Stimulated activated CD8-positive, alpha-beta memory T cell treated with anti-CD3 and anti-CD28 coated beads, Interleukin-2, amount 100 ng/mL, for 48 hours (primary cell): ENCODE measurements around the gene KLHDC10.
"Not testable (repeated sequence)": the region's sequence is repeated elsewhere in the genome, so short reads cannot be mapped to it uniquely, and the experiment has no call there.

Experiments used
- DNase-seq, 2 donors: peaks; one replicate each; pipeline ENCODE4 v3.0.0-alpha.2; 2020; ENCODE audit warnings: low read depth in 2 of 2

KLHDC10 gene

DNA sequence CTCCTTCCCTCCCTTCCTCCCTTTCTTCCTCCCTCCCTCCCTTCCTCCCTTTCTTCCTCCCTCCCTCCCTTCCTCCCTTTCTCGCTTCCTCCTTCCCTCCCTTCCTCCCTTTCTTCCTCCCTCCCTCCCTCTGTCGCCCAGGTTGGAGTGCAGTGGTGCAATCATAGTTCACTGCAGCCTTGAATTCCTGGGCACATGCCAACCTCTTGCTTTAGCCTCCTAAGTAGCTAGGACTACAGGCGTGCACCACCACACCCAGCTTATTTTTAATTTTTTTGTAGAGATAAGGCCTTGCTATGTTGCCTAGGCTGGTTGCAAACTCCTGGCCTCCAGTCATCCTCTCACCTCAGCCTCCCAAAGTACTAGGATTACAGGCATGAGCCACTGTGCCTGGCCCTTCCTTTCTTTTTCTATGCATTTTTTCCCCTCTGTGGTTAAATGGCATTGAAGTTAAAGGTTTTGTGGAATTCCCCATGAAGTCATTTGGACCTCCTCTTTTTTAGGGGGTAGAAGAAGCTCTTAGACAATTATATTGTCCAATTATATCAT lies 9.6 kb downstream of the KLHDC10 start:
- DNase-seq, result no peak

DNA sequence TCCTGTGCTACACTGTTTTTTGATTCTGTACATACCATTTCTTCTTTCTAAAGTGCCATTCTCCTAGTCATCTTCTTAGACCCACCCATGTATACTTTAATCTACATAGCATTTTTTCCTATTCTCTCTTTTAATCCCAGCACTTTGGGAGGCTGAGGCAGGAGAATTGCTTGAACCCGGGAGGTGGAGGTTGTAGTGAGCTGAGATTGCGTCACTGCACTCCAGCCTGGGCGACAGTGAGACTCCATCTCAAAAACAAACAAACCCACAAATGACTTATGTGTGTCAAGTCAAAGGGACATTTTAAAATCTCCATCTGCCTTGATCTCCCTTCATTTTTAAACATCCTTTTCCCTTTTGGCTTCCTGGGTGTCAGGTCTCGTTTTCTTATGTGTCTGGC lies 13.2 kb downstream of the KLHDC10 start:
- DNase-seq, result not testable (repeated sequence)

DNA sequence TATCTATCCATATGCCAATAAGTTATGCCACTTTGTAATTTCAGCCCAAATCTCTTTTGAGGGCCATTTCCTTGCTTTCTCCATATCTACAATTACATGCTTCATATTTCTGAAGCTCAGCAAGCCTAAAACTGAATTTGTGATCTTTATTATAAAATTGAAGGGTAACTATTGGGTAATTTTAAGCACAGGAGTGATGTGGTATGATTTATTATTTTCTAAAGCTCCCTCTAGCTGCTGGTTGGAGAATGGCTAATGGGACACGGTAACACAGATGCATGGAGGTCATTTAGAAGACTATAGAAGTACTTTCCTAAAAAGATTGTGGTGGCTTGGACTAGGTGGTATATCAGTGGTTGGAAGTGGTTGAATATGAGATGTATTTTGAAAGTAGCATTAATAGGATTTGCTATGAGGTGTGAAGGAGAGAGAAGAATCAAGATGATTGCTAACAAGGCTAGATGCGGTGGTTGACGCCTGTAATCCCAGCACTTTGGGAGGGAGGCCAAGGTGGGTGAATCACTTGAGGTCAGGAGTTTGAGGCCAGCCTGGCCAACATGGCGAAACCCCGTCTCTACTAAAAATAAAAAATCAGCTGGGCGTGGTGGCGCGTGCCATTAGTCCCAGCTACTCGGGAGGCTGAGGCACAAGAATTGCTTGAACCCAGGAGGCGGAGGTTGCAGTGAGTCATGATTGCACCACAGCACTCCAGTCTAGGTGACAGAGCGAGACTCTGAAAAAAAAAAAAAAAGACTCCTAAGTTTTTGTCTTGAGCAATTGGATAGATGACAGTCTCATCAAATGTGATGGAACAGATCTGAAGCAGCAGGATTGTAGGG lies 13.9 kb downstream of the KLHDC10 start:
- no peak for DNase-seq

DNA sequence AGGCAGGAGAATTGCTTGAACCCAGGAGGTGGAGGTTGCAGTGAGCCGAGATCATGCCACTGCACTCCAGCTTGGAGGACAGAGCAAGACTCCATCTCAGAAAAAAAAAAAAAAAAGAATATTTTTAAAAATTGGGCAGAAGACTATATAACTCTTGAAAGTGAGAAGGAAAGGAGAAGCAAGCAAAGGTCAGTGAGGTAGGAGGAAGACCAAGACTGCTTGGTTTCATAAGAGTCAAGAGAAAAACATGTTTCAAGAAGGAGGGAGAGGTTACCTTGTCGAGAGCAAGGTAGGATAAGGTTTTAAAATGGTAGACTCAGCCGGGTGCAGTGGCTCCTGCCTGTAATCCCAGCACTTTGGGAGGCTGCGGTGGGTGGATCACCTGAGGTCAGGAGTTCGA lies 14.9 kb downstream of the KLHDC10 start:
- not testable (repeated sequence) for DNase-seq

DNA sequence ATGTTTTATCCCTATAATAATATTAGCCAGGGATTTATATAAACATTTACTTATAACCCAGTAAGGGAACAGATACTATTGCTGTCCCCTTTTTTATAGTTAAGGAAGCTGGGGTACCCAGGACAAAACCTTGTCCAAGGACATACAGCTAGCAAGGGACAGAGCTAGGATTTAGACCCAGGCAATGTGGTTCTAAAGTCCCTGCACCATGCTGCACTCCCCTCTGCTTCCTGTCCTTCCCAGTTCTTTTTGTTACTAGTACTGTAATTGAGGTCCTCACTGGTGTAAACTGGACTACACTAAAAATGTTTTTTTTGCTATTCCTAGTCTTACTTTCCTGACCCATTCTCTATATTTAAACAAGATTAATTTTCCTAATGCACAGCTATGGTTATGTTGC lies 16.6 kb downstream of the KLHDC10 start:
- DNase-seq, result no peak

DNA sequence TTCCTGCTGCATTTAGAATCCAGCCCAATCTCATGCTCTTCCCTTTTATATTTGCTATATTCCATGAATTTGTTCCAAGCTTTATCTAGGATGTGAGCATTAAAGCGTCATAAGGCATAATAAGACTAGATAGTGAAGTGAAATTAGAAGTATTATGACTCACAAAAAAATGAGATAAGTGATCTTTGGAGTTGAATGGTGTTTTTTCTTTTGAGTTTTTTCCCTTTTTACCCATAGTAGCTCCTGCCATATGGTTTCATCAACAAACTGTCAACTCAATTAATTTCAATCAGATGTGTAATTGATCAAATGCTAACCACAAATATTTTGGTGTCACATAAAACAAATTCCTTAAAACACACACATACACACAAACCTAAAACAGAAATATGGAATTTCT lies 17.0 kb downstream of the KLHDC10 start:
- no peak for DNase-seq

DNA sequence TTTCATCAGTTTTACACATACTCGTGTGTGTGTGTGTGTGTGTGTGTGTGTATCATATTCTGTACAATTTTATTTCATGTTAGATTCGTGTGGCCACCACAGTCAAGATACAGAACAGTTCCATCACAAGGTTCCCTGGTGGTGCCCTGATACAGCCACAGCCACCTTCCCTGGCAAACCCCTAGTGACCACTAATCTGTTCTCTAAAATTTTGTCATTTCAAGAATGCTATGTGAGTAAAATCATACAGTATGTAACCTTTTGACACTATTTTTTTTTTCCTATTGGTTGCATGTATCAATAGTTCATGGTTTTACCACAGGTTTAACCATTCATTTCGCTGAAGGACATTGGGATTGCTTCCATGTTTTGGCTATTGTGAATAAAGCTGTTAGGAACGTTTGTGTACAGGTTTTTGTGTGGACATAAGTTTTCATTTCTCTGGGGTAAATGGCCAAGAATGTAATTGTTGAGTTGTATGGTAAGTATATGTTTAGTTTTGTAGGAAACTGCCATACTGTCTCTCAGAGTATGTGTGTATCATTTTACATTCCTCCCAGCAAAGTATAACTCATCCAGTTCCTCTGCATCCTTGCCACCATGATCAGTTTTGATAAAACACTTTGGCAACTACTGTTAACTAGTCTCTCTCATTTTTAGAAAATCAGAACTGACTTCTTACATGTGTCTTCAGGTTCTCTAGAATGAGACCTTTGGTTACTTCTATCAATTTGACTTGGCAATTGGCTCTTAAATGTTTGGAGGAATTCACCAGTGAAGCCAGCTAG lies 20.6 kb downstream of the KLHDC10 start:
- DNase-seq, result no peak

DNA sequence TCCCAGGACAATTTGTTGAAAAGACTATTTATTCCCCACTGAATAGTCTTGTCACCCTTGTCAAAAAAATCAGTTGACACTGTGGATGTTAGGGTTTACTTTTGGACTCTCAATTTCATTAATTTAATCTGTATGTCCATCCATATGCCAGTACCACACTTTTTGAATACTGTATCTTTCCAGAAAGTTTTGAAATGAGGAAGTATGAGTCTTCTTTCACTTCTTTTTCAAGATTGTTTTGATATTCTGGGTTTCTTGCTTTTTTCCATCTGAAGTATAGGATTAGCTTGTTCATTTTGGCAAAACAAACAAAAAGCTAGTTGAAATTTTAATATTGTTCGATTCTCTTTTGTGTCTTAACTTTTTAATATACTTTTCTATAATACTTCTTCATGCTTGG lies 21.7 kb downstream of the KLHDC10 start:
- no peak for DNase-seq

DNA sequence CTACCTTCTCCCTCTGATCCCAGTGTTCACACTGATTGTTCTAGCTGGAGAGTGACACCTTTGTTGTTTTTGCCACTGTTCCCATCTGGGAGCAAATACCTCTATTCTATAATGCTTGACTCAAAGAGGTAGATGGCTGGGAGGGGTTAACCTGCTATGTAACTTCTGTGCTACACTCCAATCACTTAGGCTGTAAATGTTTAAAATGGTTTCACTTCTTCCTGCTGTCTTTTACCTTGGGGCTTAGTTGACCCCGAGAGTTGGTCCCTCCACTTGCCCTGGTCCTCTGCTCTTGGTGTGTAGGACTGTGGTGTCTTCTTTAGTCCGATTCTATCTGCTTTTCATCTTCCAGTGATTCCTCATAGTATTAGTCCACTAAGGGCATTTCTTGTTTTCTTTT lies 22.3 kb downstream of the KLHDC10 start:
- DNase-seq, result no peak

DNA sequence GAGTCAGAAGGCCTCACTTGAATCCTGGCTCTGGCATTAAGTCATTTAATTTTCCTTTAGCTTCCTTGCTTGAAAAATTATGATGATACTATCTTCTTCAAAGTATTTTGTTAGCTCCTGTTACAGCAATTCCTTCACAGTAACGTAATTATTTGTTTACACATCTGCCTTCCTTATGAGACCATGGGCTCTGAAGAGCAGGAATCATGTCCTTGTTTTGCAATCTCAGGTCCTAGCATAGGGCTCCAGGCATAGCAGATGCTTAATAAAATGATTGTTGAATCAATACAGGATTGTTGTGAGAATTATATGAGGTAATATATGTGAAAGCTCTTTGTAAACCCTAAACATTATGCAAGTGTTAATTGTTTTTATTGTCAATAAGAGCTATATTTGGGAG lies 25.5 kb downstream of the KLHDC10 start:
- DNase-seq, result no peak

DNA sequence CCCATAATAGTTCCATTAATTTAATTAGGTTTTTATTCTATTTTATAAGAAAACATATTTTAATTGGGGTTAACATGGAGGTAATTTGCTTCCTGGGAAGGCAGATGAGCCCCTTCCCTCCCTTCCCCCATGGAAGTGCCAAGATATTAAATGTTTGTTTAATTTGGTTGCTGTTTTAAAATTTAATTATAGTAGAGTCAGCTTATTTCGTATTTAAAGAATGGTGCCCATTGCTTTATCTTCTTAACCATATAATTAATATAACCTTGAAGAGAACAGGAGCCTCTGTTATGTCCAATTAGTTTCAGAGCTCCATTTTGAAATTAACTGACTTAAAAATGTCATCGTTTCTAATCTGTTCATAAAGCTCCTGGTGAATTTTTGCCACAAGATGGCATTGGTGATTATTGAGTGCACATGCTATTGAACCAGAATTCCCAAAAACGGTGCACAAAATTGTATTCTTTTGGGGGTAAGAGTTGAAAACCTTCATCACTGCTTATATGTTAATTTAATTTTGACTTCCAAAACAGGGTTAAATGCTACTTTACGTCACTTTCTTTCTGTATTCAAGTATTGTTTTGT lies 26.0 kb downstream of the KLHDC10 start:
- no peak for DNase-seq

DNA sequence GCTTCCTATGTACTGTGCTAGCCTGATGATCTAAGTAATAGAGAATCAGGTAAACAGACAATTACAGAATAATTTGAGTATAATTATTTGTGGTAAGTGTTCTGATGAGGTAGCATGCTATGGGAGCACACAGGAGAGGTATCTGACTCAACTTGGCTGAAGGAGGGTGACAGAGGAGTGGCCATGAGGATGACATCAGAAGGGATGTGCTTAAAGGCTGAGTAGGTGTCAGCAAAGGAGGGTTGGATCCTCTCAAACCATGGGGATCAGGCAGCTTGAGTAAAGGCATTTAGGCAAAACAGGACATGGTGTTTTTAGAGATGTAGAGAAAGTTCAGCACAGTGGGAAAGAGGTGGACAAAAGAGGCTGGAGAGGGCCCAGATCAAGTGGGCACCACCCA lies 29.0 kb downstream of the KLHDC10 start:
- no peak for DNase-seq

DNA sequence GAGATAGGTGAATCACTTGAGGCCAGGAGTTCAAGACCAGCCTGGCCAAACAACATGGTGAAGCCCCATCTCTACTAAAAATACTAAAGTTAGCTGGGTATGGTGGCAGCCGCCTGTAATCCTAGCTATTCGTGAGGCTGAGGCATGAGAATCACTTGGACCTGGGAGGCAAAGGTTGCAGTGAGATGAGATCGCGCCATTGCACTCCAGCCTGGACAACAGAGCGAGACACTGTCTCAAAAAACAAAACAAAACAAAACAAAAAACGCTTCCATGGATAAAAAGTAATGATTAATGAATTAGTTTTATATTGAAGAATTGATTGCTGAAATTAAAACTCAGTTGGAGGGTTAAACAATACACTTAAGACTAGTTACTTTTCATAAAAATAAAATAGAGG lies 32.3 kb downstream of the KLHDC10 start:
- no peak for DNase-seq

DNA sequence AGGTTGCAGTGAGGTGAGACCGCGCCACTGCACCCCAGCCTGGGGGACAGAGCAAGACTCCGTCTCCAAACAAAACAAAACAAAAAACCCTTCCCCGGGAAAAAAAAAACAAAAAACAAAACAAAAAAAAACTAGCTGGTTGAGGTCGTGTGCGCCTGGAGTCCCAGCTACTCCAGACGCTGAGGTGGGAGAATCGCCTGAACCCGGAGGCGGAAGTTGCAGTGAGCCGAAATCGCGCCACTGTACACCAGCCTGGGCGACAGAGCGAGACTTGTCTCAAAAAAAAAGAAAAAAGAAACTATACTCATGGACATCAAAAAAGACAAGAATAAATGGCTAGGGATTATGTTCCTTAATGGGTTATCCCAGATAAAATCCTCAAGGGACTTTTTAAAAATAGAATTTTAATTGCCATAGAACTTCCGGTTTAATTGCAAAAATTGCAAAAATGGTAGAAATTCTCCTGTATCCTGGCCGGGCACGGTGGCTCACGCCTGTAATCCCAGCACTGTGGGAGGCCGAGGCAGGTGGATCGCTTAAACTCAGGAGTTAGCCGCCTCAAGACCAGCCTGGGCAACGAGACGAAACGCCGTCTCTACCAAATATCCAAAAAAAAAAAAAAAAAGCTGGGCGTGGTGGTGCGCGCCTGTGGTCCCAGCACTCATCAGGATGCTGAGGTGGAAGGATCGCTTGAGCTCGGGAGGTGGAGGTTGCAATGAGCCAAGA lies 37.8 kb downstream of the KLHDC10 start:
- no peak for DNase-seq

DNA sequence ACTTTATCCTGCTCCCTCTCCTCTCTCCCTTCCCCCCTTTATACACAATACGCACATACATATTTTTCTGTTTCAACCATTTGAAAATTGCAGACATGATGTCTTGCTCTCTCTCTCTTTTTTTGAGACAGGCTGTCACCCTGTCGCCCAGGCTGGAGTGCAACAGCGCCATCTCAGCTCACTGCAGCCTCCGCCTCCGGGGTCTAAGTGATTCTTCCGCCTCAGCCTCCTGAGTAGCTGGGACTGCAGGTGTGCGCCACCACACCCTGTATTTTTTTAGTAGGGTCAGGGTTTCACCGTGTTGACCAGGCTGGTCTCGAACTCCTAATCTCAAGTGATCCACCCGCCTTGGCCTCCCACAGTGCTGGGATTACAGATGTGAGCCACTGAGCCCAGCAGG lies 38.5 kb downstream of the KLHDC10 start:
- no peak for DNase-seq

DNA sequence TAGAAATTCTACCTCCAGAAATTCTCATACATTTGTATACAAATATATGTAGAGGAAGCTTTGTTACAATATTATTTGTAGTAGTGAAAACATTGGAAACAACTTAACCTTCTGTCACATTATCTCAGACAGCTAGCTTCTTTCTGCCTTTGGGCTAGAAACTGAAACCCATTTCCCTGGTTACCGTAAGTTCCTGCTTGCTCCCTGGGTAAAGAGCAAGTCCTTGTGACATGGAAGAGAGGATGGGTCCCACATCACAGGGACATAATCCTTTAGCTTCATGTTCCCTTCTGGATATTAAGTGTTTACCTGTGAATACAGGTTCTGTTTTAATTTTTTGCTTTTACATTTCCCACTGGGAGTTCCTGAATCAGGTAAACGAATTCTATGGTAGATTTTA lies 41.8 kb downstream of the KLHDC10 start:
- DNase-seq, result no peak

DNA sequence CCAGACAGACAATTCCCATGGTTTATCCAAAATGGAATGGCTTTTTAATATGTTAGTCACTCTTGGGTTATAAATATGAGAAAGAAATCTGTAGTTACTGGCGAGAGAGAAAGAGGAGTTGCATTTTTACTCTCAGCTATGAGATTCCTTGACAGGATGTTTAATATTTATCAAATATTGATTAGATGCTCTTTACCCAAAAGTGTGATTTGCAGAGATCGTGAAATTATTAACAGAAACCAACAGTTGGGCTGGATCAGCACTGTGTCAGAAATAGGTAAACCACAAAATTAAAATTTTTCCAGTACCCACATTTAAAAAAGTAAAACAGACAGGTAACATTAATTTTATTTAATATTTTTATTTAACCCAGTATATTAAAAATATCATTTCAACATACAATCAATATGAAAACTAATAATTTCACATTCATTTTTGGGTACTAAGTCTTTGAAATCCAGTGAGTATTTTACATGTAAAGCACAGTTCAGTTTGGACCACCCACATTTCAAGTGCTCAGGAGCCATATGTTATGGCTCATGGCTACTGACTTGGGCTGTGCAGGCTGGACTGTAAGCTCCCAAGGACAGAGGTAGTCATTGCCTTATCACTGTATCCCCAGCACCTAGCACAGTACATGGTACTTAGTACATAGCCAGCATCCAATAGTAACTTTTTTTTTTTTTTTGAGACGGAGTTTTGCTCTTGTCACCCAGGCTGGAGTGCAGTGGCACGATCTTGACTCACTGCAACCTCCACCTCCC lies 42.5 kb downstream of the KLHDC10 start:
- no peak for DNase-seq

DNA sequence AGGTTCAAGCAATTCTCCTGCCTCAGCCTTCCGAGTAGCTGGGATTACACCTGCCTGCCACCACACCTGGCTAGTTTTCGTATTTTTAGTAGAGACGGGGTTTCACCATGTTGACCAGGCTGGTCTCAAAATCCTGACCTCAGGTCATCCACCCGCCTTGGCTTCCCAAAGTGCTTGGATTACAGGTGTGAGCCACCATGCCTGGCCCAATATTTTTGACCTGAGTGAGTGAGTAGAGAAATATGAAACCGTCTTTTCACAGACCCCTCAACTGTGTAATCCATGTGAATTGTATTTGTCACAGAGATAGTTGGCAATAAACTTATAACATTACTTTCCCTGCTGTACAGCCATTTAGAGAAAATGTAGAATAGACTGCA lies 43.1 kb downstream of the KLHDC10 start:
- DNase-seq, result not testable (repeated sequence)

DNA sequence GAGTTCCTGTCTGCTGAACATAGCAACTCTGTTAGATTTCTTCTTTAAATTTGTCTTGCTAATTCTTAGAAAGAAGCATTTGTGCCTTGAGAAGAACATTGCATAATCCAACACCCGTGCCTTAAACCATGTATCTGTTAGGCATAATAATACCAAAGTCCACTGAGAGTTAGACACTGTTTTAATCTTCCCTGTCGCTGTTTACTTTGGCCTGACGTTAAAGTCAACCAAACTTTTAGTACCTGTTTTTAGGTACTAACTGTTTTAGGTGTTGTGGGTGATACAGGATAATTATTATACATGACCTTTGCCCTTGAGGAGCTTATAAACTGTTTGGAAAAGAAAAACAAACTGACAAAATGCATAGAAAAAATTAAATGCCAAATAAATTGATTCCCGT lies 43.6 kb downstream of the KLHDC10 start:
- DNase-seq, result no peak

DNA sequence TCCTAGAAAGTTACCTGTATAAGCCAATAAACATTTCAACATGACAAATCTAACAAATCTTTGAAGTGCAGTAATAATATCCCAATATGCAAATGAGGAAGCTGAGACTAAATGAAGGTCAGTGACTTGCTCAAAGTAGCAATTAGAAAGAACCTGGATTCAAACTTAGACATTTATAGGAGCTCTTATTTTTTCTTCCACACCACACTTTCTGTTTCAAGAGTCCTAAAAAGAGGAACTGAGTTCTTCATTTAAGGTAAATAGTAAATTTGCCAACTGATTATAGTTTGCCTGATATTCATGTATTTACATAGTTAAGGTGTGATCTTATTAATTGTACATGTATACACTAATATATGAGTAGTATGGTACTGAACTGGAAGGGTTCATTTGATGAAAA lies 44.0 kb downstream of the KLHDC10 start:
- DNase-seq, result no peak

DNA sequence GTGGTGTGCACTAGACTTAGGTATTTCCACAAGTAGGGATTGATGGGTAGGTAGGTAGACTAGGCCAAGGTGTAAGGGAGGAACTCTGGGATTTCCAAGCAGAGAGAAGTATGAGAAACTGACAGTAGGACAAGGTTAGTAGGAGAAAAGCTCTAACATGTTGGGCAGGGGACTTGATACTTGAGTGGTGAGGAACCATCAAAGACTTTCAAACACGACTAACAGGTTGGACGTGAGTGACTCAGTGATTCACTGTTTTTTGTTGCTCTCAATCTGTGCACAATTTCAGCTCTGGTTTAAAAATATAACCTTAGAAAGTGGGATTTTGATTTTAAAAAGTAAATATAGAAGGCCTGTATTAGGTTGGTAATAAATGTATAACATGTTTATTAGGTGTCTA lies 44.4 kb downstream of the KLHDC10 start:
- no peak for DNase-seq
